Measurements from ENCODE around the gene EXOSC7. TPM values are rescaled to one million over a fixed set of nuclear protein-coding genes. Genes with fewer than 3 reads are reported as not detected.
A peak's percentile ranks its signal among the peaks of the same experiment; 100 is the strongest.

Gene EXOSC7
- total RNA-seq, 1 donor from 2014 or later, result 23.1 TPM

DNA sequence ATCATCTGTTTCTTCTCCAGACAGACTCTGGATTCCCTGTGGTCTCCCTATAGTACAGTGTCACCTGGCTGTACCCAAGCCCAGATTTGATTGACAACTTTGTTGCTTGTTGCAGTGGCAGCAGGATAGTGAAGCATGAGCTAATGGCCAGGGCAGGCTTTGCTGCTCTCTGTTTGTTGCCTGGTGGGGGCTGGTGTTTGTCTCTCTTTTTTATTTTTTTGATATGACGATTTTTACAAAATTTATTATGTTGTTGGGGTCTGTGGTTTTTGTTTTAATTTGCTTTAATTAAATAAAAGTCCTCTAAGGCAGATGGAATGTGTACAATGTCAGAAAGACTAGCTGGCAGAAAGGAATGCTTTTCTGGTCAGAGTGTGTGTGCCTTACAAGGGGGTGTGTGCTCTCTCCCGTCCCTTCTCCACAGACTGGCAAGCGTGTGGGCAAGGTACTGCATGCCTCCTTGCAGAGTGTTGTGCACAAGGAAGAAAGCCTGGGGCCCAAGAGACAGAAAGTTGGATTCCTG, 34.8 kb downstream of the EXOSC7 start:
- ATAC-seq (no peak), DNase-seq (ENCODE audit: missing footprints) (no peak)
- intact Hi-C loops (cut with DNase I), result loop anchor here (5.0 kb wide), 1 partner anchor 34 kb away; the partner anchor contains the start of genes EXOSC7 and ZDHHC3

- intact Hi-C loops (cut with DNase I), result loop anchor here (1.0 to 5.0 kb wide), 2 partner anchors 25 to 35 kb away; partner anchors contain the start of genes EXOSC7 and ZDHHC3
- ATAC-seq (peak; percentile 90), DNase-seq (ENCODE audit: missing footprints) (peak; percentile 80)
Observed at GRCh38 chr3:45011756-45012508, 35.9 kb downstream of the EXOSC7 start.

GRCh38 chr3:45012577-45012976, 36.5 kb downstream of the EXOSC7 start:
- intact Hi-C loops (cut with DNase I), result loop anchor here (1.0 to 5.0 kb wide), 2 partner anchors 25 to 35 kb away; partner anchors contain the start of genes EXOSC7 and ZDHHC3
- ATAC-seq (no peak), DNase-seq (ENCODE audit: missing footprints) (no peak)

- ATAC-seq (no peak), DNase-seq (ENCODE audit: missing footprints) (no peak)
- intact Hi-C loops (cut with DNase I), result no loop called here
Observed at GRCh38 chr3:45016916-45017315, 40.9 kb downstream of the EXOSC7 start.

DNA sequence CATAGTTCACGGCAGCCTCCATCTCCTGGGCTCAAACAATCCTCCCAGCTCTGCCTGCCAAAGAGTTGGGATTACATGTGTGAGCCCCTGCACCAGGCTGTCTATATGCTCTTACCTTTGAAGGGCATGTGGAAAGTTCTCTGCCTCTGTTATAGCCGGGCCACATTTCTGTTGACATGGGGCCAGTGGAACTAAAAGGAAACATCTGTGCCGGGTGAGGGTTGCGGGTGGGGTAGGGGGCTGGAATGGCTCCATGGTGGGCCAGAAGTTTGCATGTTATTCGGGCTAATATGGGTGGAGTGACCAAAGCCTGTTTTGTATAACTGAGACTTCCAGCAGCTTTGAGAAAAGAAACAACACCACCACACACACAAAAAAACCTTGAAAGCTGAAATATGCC, 41.8 kb downstream of the EXOSC7 start:
- DNase-seq (ENCODE audit: missing footprints) (no peak), ATAC-seq (no peak)
- intact Hi-C loops (cut with DNase I), result no loop called here

DNA sequence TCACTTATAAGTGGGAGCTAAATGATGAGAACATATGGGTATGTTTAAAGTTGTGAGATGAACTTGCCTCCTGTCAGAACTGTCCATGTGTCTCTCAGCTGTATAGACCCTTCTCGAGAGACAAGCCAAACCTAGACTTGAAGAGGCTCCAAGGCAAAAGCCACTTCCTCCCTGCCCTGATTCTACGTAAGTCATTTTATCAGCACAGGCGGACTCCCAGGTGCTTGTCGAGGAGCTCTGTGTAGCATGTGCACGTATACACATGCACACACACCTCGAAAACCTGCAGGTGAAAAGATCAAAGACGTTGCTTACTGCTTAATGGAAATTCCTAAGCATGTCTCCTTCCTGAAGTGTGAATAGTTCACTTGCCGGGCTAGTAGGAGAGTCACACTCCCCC, 44.5 kb downstream of the EXOSC7 start:
- ATAC-seq (no peak), DNase-seq (ENCODE audit: missing footprints) (no peak)
- intact Hi-C loops (cut with DNase I), result no loop called here

DNA sequence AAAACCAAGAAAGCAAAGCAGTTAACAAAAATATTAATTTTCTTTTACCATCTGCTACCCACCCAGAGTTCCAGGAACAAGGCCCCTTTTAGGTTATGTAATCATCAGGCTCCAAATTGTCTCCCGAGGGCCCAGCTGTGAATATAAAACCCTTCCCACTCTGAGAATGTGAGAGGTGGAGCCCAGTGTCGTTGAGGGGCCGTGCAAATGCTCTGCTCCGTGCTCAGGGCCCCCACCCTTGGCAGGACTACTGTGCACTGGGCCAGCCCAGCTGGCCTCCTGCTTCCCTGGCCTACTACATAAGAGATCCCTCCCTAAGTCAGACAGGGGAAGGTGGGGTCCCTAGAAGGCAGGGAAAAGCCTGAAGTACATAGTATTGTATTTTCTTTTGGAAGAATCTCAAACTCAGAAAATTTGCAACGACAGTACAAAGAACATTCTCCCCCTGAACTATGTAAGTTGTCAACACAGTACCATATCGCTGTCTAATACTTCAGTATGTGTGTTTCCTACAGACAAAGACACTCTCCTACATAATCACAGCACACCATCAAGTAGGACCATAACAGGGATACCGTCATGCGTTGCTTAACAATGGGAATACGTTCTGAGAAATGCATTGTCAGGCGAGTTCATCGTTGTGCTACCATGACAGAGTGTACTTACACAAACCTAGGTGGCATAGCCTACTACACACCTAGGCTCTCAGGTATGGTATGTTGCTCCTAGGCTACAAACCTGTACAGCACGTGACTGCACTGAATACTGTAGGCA, 45.7 kb downstream of the EXOSC7 start:
- ATAC-seq (peak; percentile 87), DNase-seq (ENCODE audit: missing footprints) (peak; percentile 85)
- intact Hi-C loops (cut with DNase I), result no loop called here

DNA sequence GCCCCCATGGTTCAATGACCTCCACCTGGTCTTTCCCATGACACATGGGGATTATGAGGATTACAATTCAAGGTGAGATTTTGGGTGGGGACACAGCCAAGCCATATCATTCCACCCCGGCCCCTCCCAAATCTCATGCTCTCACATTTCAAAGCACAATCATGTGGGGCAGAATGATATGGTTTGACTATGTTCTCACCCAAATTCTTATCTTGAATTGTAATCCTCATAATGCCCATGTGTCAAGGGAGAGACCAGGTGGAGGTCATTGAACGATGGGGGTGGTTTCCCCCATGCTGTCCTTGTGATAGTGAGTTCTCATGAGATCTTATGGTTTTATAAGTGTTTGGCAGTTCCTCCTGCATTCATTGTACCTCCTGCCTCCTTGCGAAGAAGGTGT, 47.6 kb downstream of the EXOSC7 start:
- ATAC-seq (no peak), DNase-seq (ENCODE audit: missing footprints) (no peak)
- intact Hi-C loops (cut with DNase I), result no loop called here

GRCh38 chr3:45024542-45025255, 48.7 kb downstream of the EXOSC7 start:
- intact Hi-C loops (cut with DNase I), result loop anchor here (5.0 kb wide), 1 partner anchor 47 kb away; the partner anchor contains the start of genes EXOSC7 and ZDHHC3
- DNase-seq (ENCODE audit: missing footprints), result no peak
- no peak for ATAC-seq

DNA sequence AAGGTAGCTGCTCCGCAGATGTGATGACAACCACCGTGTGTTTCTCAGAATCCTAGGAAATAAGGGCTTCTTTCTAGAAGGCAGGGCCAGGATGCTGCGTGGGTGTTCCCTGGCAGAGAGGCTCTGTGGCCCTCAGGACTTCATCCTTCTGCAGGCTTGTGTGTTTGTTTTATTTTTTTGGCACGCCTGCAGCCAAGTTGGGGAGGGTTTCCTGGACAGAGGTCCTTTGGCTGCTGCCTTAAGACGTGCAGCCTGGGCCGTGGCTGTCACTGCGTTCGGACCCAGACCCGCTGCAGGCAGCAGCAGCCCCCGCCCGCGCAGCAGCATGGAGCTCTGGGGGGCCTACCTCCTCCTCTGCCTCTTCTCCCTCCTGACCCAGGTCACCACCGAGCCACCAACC, 50.0 kb downstream of the EXOSC7 start, which contains the start of gene CLEC3B:
Gene CLEC3B (plus strand): TSS at position 266 of the 400 bp plus-strand sequence. CDS start 60 bp downstream, at position 326.
- ATAC-seq (peak; percentile 80), DNase-seq (ENCODE audit: missing footprints) (peak; percentile 83)
- intact Hi-C loops (cut with DNase I), result loop anchor here (2.0 to 5.0 kb wide), 2 partner anchors 31 to 49 kb away; partner anchors contain the start of genes EXOSC7 and ZDHHC3

DNA sequence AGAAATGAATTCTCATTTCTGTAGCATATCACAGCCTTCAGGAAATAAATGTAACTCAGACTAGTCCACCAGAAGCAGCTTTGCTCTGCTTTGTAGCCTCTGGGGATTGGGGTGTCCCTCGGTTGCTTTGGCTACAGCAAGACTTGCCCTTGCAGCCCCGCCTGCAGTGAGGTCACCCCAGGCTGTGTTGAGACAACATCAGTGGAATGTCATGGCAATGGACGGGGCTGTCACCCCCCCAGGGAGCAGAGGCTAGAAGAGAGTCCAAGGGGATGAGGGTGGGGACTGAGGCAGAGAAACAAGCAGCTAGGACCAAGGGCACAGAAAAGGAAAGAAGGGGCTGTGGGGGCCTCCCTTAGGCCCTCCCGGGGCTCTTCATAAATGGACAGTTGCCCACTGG, 50.9 kb downstream of the EXOSC7 start:
- DNase-seq (ENCODE audit: missing footprints) (peak; percentile 91), ATAC-seq (peak; percentile 89)
- intact Hi-C loops (cut with DNase I), result loop anchor here (2.0 to 5.0 kb wide), 2 partner anchors 32 to 50 kb away; partner anchors contain the start of genes EXOSC7 and ZDHHC3

- intact Hi-C loops (cut with DNase I), result loop anchor here (2.0 to 5.0 kb wide), 2 partner anchors 33 to 50 kb away; partner anchors contain the start of genes EXOSC7 and ZDHHC3
- no peak for ATAC-seq
Observed at GRCh38 chr3:45027441-45027840, 51.4 kb downstream of the EXOSC7 start.

GRCh38 chr3:45029216-45029615, 53.2 kb downstream of the EXOSC7 start:
- no peak for DNase-seq (ENCODE audit: missing footprints)
- ATAC-seq, result no peak
- intact Hi-C loops (cut with DNase I), result loop anchor here (5.0 kb wide), 1 partner anchor 52 kb away; the partner anchor contains the start of genes EXOSC7 and ZDHHC3

More at GRCh38 chr3:45027441-45027840, 51.4 kb downstream of the EXOSC7 start:
- DNase-seq (ENCODE audit: missing footprints), result no peak

- intact Hi-C loops (cut with DNase I), result loop anchor here (5.0 to 10.0 kb wide), 3 partner anchors 52 to 625 kb away; partner anchors contain the start of genes EXOSC7, TMEM42 and ZDHHC3
- no peak for ATAC-seq
- DNase-seq (ENCODE audit: missing footprints), result no peak
Observed at GRCh38 chr3:45029661-45030060, 53.6 kb downstream of the EXOSC7 start.

DNA sequence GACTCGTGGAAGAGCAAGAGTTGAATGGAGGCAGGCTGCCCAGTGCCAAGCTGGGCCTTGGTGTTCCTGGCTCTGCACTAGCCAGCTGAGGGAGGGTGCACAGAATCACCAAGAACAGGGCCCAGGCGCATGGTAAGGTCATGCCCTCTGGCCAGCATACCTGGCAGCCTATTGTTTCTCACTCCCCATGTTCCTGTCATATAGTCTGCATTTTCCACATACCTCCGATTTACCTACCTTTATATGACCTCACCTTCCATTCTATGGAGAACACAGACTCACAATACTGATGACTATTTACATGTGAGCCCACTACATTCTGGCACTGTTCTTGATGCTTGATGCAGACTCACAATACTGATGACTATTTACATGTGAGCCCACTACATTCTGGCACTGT, 55.5 kb downstream of the EXOSC7 start:
- ATAC-seq, result no peak
- DNase-seq (ENCODE audit: missing footprints), result no peak
- intact Hi-C loops (cut with DNase I), result loop anchor here (10.0 kb wide), 2 partner anchors 167 to 623 kb away; partner anchors contain the start of gene TMEM42

- no peak for ATAC-seq
- intact Hi-C loops (cut with DNase I), result loop anchor here (10.0 kb wide), 2 partner anchors 167 to 623 kb away; partner anchors contain the start of gene TMEM42
- no peak for DNase-seq (ENCODE audit: missing footprints)
Observed at GRCh38 chr3:45032113-45032512, 56.1 kb downstream of the EXOSC7 start.

- ATAC-seq, result no peak
- intact Hi-C loops (cut with DNase I), result loop anchor here (10.0 kb wide), 2 partner anchors 169 to 621 kb away; partner anchors contain the start of gene TMEM42
- no peak for DNase-seq (ENCODE audit: missing footprints)
Observed at GRCh38 chr3:45033791-45034190, 57.7 kb downstream of the EXOSC7 start.
